HepG2 (cell line): ENCODE data around the gene ECHS1. TPM values are rescaled to one million over a fixed set of nuclear protein-coding genes. Genes with fewer than 3 reads are reported as not detected.

Source experiments
- AKNA ChIP-seq: sonication (generic); formaldehyde crosslinking; IDR thresholded peaks from 2 replicates; pipeline ENCODE4 v1.4.0; 2020; ENCODE audit warnings: missing genetic modification reagents, borderline replicate concordance
- KIAA2018 ChIP-seq: sonication (generic); formaldehyde crosslinking; IDR thresholded peaks from 2 replicates; pipeline ENCODE4 v1.5.0; 2020; ENCODE audit warnings: mild to moderate bottlenecking, missing genetic modification reagents, borderline replicate concordance
- SP140L ChIP-seq: sonication (generic); formaldehyde crosslinking; IDR thresholded peaks from 2 replicates; pipeline ENCODE4 v1.4.0; 2020; ENCODE audit warnings: missing genetic modification reagents, borderline replicate concordance
- ZNF407 ChIP-seq: sonication (generic); formaldehyde crosslinking; IDR thresholded peaks from one replicate; pipeline ENCODE4 v1.5.1; 2020; ENCODE audit warnings: mild to moderate bottlenecking, missing genetic modification reagents; ENCODE audit errors: not compliant biosample characterization
- polyA plus RNA-seq, 8 experiments: library from polyadenylated mRNA; depleted of rRNA in 3 of 8; stranded (reverse) in 7 of 8; unstranded in 1 of 8; fragments of >200 nt; fragmentation: Illumina TruSeq in 4 of 8; extraction: Trizol in 4 of 8; gene quantifications; 2 replicates each; pipeline versions ENCODE4 v1.2.1 to v1.2.3, GENCODE V29; 2011 to 2016; ENCODE audit warnings: low read depth in 4 of 8, missing spikeins in 1 of 8, mixed read lengths in 1 of 8; ENCODE audit not compliant: insufficient read depth in 1 of 8
- total RNA-seq, 5 experiments: library from RNA; depleted of rRNA; stranded (reverse); fragments of >200 nt; fragmentation: Illumina TruSeq; extraction: Trizol; gene quantifications; 2 replicates each; pipeline ENCODE4 v1.2.3, GENCODE V29; 2016; ENCODE audit warnings: low read depth in 1 of 5

Gene ECHS1
- total and polyA plus RNA-seq, 2 of the 13 experiments (the other 11 are each of a cell fraction or from before 2014, with no cell fraction given) = 32.7 to 195 TPM

GRCh38 chr10:133373174-133374090 lies at the start of gene ECHS1 (continued):
- TF ChIP-seq KIAA2018 (CRISPR knock-in tag) (no peak), ZNF407 (CRISPR knock-in tag) (no peak), SP140L (CRISPR knock-in tag) (no peak), AKNA (CRISPR knock-in tag) (no peak)
